BLaER1 treated with 17β-estradiol and CSF1 and Interleukin-3, amounts not matched to agents 10 nM and 100 nM (cell line): ENCODE measurements around the gene BPIFA1.
A peak's percentile ranks its signal among the peaks of the same experiment; 100 is the strongest.

Experiments used
- H3K27ac ChIP-seq, 11 experiments: shearing (Covaris generic); formaldehyde crosslinking; 2 replicates each; pipeline ENCODE4 v1.8.1; 2022
- H3K27me3 ChIP-seq, 11 experiments: shearing (Covaris generic); formaldehyde crosslinking; 2 replicates each; pipeline ENCODE4 v1.8.1; 2022
- H3K36me3 ChIP-seq, 11 experiments: shearing (Covaris generic); formaldehyde crosslinking; 2 replicates each; pipeline ENCODE4 v1.8.1; 2022
- H3K4me1 ChIP-seq, 10 experiments: shearing (Covaris generic); formaldehyde crosslinking; 2 replicates each; pipeline ENCODE4 v1.8.1; 2022
- H3K4me2 ChIP-seq, 11 experiments: shearing (Covaris generic); formaldehyde crosslinking; 2 replicates each; pipeline ENCODE4 v1.8.1; 2022
- H3K4me3 ChIP-seq, 10 experiments: shearing (Covaris generic); formaldehyde crosslinking; 2 replicates each; pipeline ENCODE4 v1.8.1; 2022
- H3K9ac ChIP-seq, 11 experiments: shearing (Covaris generic); formaldehyde crosslinking; 2 replicates each; pipeline ENCODE4 v1.8.1; 2022
- H3K9me3 ChIP-seq, 11 experiments: shearing (Covaris generic); formaldehyde crosslinking; replicated peaks in 1 of 11; 2 replicates each; pipeline ENCODE4 v1.8.1; 2022
- H4K20me1 ChIP-seq, 11 experiments: shearing (Covaris generic); formaldehyde crosslinking; 2 replicates each; pipeline ENCODE4 v1.8.1; 2022
- Cebpa-rat ChIP-seq, 11 experiments: shearing (Covaris generic); IDR thresholded peaks; 2 replicates each; pipeline ENCODE4 v1.8.1; 2022

BPIFA1 gene

GRCh38 chr20:33235696-33236095 lies at the start of gene BPIFA1:
Gene BPIFA1, plus strand, starts transcription at chr20:33235996. Its CDS starts 1,716 bp downstream, at chr20:33237712.
- Histone ChIP-seq H3K4me2 (no peak within 1 kb of the TSS), H3K36me3 (no peaks in the 10 kb centered on the region), H3K4me1 (peaks cover 0 to 38% (median 29%) of the 10 kb centered on the region in 10 experiments; a peak in 16 of 20 replicates), H3K27ac (no peak within 1 kb of the TSS), H3K4me3 (no peak within 1 kb of the TSS), H3K27me3 (no peaks in the 10 kb centered on the region), H3K9me3 (no peaks in the 10 kb centered on the region), H4K20me1 (no peaks in the 10 kb centered on the region), H3K9ac (no peak within 1 kb of the TSS)
- no peak for TF ChIP-seq Cebpa-rat (IDR thresholded peaks at IDR 0.05)

GRCh38 chr20:33187491-33187890 lies 48.3 kb upstream of the BPIFA1 start:
- H3K9ac ChIP-seq = no peak overlapping the region
- no peak overlapping the region for H3K4me2 ChIP-seq
- H3K9me3 ChIP-seq = peaks cover 7 to 15% (median 11%) of the 10 kb centered on the region in 11 experiments; a peak in 17 of 22 replicates
- no peaks in the 10 kb centered on the region for H3K36me3 ChIP-seq
- H3K4me1 ChIP-seq = no peaks in the 10 kb centered on the region
- no peak overlapping the region for H3K27ac ChIP-seq
- TF ChIP-seq Cebpa-rat (IDR thresholded peaks at IDR 0.05) = no peak
- H3K4me3 ChIP-seq = no peak overlapping the region
- no peaks in the 10 kb centered on the region for H3K27me3 ChIP-seq
- H4K20me1 ChIP-seq = no peaks in the 10 kb centered on the region

GRCh38 chr20:33188421-33188820 lies 47.4 kb upstream of the BPIFA1 start:
- no peak for TF ChIP-seq Cebpa-rat (IDR thresholded peaks at IDR 0.05)
- no peaks in the 10 kb centered on the region for H3K4me1 ChIP-seq
- no peak overlapping the region for H3K9ac ChIP-seq
- H3K27me3 ChIP-seq = no peaks in the 10 kb centered on the region
- peaks cover 2 to 8% (median 3%) of the 10 kb centered on the region in 11 experiments; a peak in 17 of 22 replicates for H3K9me3 ChIP-seq
- no peak overlapping the region for H3K4me3 ChIP-seq
- H3K27ac ChIP-seq = no peak overlapping the region
- no peaks in the 10 kb centered on the region for H4K20me1 ChIP-seq
- no peaks in the 10 kb centered on the region for H3K36me3 ChIP-seq
- H3K4me2 ChIP-seq = no peak overlapping the region

- no peak for TF ChIP-seq Cebpa-rat (IDR thresholded peaks at IDR 0.05)
- Histone ChIP-seq H4K20me1 (no peaks in the 10 kb centered on the region), H3K27me3 (no peaks in the 10 kb centered on the region), H3K4me3 (no peak overlapping the region), H3K4me2 (no peak overlapping the region), H3K9me3 (no peaks in the 10 kb centered on the region), H3K36me3 (no peaks in the 10 kb centered on the region), H3K27ac (no peak overlapping the region), H3K9ac (no peak overlapping the region), H3K4me1 (no peaks in the 10 kb centered on the region)
Measured at GRCh38 chr20:33191484-33191883, 44.3 kb upstream of the BPIFA1 start.

GRCh38 chr20:33191955-33192354 lies 43.8 kb upstream of the BPIFA1 start:
- no peak overlapping the region for H3K4me3 ChIP-seq
- H3K4me2 ChIP-seq = no peak overlapping the region
- H3K9ac ChIP-seq = no peak overlapping the region
- no peaks in the 10 kb centered on the region for H4K20me1 ChIP-seq
- H3K36me3 ChIP-seq = no peaks in the 10 kb centered on the region
- no peaks in the 10 kb centered on the region for H3K9me3 ChIP-seq
- no peaks in the 10 kb centered on the region for H3K27me3 ChIP-seq
- no peak overlapping the region for H3K27ac ChIP-seq
- no peaks in the 10 kb centered on the region for H3K4me1 ChIP-seq
- TF ChIP-seq Cebpa-rat (IDR thresholded peaks at IDR 0.05) = no peak

- Histone ChIP-seq H3K4me1 (no peaks in the 10 kb centered on the region), H3K4me2 (no peak overlapping the region), H3K27ac (no peak overlapping the region), H4K20me1 (no peaks in the 10 kb centered on the region), H3K9ac (no peak overlapping the region), H3K9me3 (no peaks in the 10 kb centered on the region), H3K36me3 (no peaks in the 10 kb centered on the region), H3K4me3 (no peak overlapping the region), H3K27me3 (no peaks in the 10 kb centered on the region)
- no peak for TF ChIP-seq Cebpa-rat (IDR thresholded peaks at IDR 0.05)
Measured at GRCh38 chr20:33192912-33193501, 42.8 kb upstream of the BPIFA1 start.

GRCh38 chr20:33199026-33199425 lies 36.8 kb upstream of the BPIFA1 start:
- Histone ChIP-seq H3K4me1 (no peaks in the 10 kb centered on the region), H3K36me3 (no peaks in the 10 kb centered on the region), H3K9me3 (no peaks in the 10 kb centered on the region), H3K9ac (no peak overlapping the region), H4K20me1 (no peaks in the 10 kb centered on the region), H3K27ac (no peak overlapping the region), H3K4me3 (no peak overlapping the region), H3K27me3 (no peaks in the 10 kb centered on the region), H3K4me2 (no peak overlapping the region)
- no peak for TF ChIP-seq Cebpa-rat (IDR thresholded peaks at IDR 0.05)

- no peak for TF ChIP-seq Cebpa-rat (IDR thresholded peaks at IDR 0.05)
Measured at GRCh38 chr20:33202451-33202850, 33.3 kb upstream of the BPIFA1 start.

GRCh38 chr20:33203444-33203843 lies 32.4 kb upstream of the BPIFA1 start:
- Histone ChIP-seq H3K4me2 (no peak overlapping the region), H3K9ac (no peak overlapping the region), H4K20me1 (no peaks in the 10 kb centered on the region), H3K4me3 (no peak overlapping the region), H3K27ac (no peak overlapping the region), H3K9me3 (no peaks in the 10 kb centered on the region), H3K36me3 (no peaks in the 10 kb centered on the region), H3K4me1 (no peaks in the 10 kb centered on the region), H3K27me3 (no peaks in the 10 kb centered on the region)
- TF ChIP-seq Cebpa-rat (IDR thresholded peaks at IDR 0.05) = no peak

More at GRCh38 chr20:33202451-33202850, 33.3 kb upstream of the BPIFA1 start:
- Histone ChIP-seq H3K9me3 (no peaks in the 10 kb centered on the region), H3K4me2 (no peak overlapping the region), H3K9ac (no peak overlapping the region), H4K20me1 (no peaks in the 10 kb centered on the region), H3K27me3 (no peaks in the 10 kb centered on the region), H3K4me3 (no peak overlapping the region), H3K4me1 (no peaks in the 10 kb centered on the region), H3K36me3 (no peaks in the 10 kb centered on the region), H3K27ac (no peak overlapping the region)

GRCh38 chr20:33209789-33210188 lies 26.0 kb upstream of the BPIFA1 start:
- Histone ChIP-seq H3K36me3 (no peaks in the 10 kb centered on the region), H3K4me1 (peaks cover 0 to 4% (median 0%) of the 10 kb centered on the region in 10 experiments; a peak in 1 of 20 replicates), H3K9ac (no peak overlapping the region), H3K27ac (no peak overlapping the region), H3K4me3 (no peak overlapping the region), H4K20me1 (no peaks in the 10 kb centered on the region; a peak in 3 of 22 replicates), H3K9me3 (no peaks in the 10 kb centered on the region), H3K4me2 (peak overlapping the region in 2 of 11 experiments; percentile 41 to 62; a peak in 3 of 22 replicates), H3K27me3 (no peaks in the 10 kb centered on the region)
- TF ChIP-seq Cebpa-rat (IDR thresholded peaks at IDR 0.05) = no peak
